Ishikawa (cell line): ENCODE measurements around the gene PDCD11.

Experiments used
- CEBPB ChIP-seq: IDR thresholded peaks from 2 replicates; pipeline ENCODE4 v1.6.1; 2012
- CREB1 ChIP-seq: IDR thresholded peaks from 2 replicates; pipeline ENCODE4 v1.6.1; 2012; ENCODE audit warnings: low read depth
- EGR1 ChIP-seq: IDR thresholded peaks from 2 replicates; pipeline ENCODE4 v1.6.1; 2012
- EP300 ChIP-seq: IDR thresholded peaks from 2 replicates; pipeline ENCODE4 v1.6.1; 2012; ENCODE audit warnings: borderline replicate concordance
- FOXM1 ChIP-seq: IDR thresholded peaks from 2 replicates; pipeline ENCODE4 v1.6.1; 2012; ENCODE audit warnings: low read depth, borderline replicate concordance
- MAX ChIP-seq: IDR thresholded peaks from 2 replicates; pipeline ENCODE4 v1.6.1; 2012
- NFIC ChIP-seq: IDR thresholded peaks from 2 replicates; pipeline ENCODE4 v1.6.1; 2012
- RAD21 ChIP-seq: IDR thresholded peaks from 2 replicates; pipeline ENCODE4 v1.6.1; 2012; ENCODE audit warnings: low read depth
- REST ChIP-seq: IDR thresholded peaks from 2 replicates; pipeline ENCODE4 v1.6.1; 2012; ENCODE audit warnings: low read depth, mild to moderate bottlenecking
- TAF1 ChIP-seq: IDR thresholded peaks from 2 replicates; pipeline ENCODE4 v1.6.1; 2012; ENCODE audit warnings: low read depth, mild to moderate bottlenecking
- TCF12 ChIP-seq: IDR thresholded peaks from 2 replicates; pipeline ENCODE4 v1.6.1; 2012; ENCODE audit warnings: low read depth
- TEAD4 ChIP-seq: IDR thresholded peaks from 2 replicates; pipeline ENCODE4 v1.6.1; 2012
- USF1 ChIP-seq: IDR thresholded peaks from 2 replicates; pipeline ENCODE4 v1.6.1; 2012
- YY1 ChIP-seq: IDR thresholded peaks from 2 replicates; pipeline ENCODE4 v1.6.1; 2012; ENCODE audit warnings: low read depth
- ZBTB7A ChIP-seq: IDR thresholded peaks from 2 replicates; pipeline ENCODE4 v1.6.1; 2012; ENCODE audit warnings: low read depth

Gene PDCD11

GRCh38 chr10:103395754-103396066 is 716 bp upstream of the PDCD11 start:
- TF ChIP-seq MAX (no peak), FOXM1 (no peak), TAF1 (no peak), ZBTB7A (no peak), REST (no peak), EGR1 (no peak), NFIC (no peak), CEBPB (no peak), EP300 (no peak), RAD21 (no peak)

- TF ChIP-seq TEAD4 (no peak), TAF1 (no peak; the same call in 1 of the 2 replicates), MAX (no peak), TCF12 (no peak), CREB1 (no peak), ZBTB7A (no peak), FOXM1 (no peak), RAD21 (no peak), NFIC (no peak), YY1 (no peak), EGR1 (no peak)
Measured at GRCh38 chr10:103396789-103397087, 312 bp downstream of the PDCD11 start.

- no peak for TF ChIP-seq RAD21
- TF ChIP-seq TCF12: no peak
- TF ChIP-seq YY1: no peak
- no peak for TF ChIP-seq REST
- TF ChIP-seq MAX: no peak
- TF ChIP-seq TAF1: no peak
- TF ChIP-seq CEBPB: no peak
- no peak for TF ChIP-seq ZBTB7A
- TF ChIP-seq EP300: no peak
- TF ChIP-seq TEAD4: no peak
- no peak for TF ChIP-seq EGR1
- no peak for TF ChIP-seq USF1
- TF ChIP-seq FOXM1: no peak
- TF ChIP-seq CREB1: no peak
Measured at GRCh38 chr10:103397191-103397825, 882 bp downstream of the PDCD11 start.

- TF ChIP-seq EP300 (no peak), MAX (no peak), ZBTB7A (no peak), CREB1 (no peak), RAD21 (no peak), FOXM1 (no peak), USF1 (no peak), REST (no peak), YY1 (no peak), CEBPB (no peak), NFIC (no peak), EGR1 (no peak), TCF12 (no peak), TAF1 (no peak), TEAD4 (no peak)
Measured at GRCh38 chr10:103413564-103413963, 17.1 kb downstream of the PDCD11 start.
